ENCODE measurements around the gene FOXP2. TPM values are rescaled to one million over a fixed set of nuclear protein-coding genes. Genes with fewer than 3 reads are reported as not detected.

Gene FOXP2
- total RNA-seq, 1 donor from 2014 or later, result 5.3 TPM

DNA sequence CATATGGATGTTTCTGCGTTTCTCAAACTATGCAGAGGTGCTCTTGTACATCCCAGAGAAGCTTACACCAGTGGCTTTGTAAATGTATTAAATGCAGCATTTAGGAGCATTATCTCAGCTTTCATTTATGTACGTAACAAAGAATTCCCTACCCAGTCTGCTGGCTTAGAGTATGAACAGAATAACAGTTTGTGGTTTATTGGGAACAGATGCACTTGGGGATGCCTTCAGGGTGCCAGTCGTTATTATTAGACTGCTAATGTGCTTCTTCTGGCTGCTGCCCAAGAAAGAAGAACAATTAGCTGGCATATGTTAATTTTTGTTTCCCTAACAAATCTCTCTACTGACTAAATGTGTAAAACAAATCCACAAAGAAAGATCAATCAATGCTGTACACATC, 241.9 kb downstream of the FOXP2 start:
- Histone ChIP-seq H3K4me3 (ENCODE audit: low read depth, low read length) (no peak overlapping the region), H3K36me3 (ENCODE audit: control insufficient read depth, insufficient read depth, low read length) (no peaks in the 10 kb centered on the region), H3K27me3 (ENCODE audit: control insufficient read depth, insufficient read depth, low read length) (no peaks in the 10 kb centered on the region)
- DNase-seq (ENCODE audit: low read depth), result no peak
- FAIRE-seq, result no peak
- TF ChIP-seq CTCF (IDR thresholded peaks at IDR 0.05; ENCODE audit: insufficient read depth, low read length, severe bottlenecking), result no peak

DNA sequence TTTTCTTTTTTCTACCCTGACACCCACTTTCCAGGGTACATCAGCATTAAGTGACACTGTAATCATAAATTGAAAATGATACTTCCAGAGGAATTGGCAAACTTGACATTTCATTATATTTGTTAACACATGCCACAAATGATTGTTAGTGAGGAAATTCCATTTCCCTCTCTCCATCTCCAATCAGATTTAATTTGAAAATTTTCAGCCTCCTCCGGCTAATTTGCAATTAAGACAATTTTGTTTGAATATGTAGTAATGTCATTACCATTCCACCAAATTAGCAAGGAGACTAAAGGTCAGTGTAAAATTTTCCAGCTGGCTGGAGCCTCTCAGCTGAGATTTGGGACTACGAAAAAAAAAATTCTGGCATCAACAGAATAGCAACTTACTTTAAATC, 242.7 kb downstream of the FOXP2 start:
- Histone ChIP-seq H3K36me3 (ENCODE audit: control insufficient read depth, insufficient read depth, low read length) (no peaks in the 10 kb centered on the region), H3K4me3 (ENCODE audit: low read depth, low read length) (no peak overlapping the region), H3K27me3 (ENCODE audit: control insufficient read depth, insufficient read depth, low read length) (no peaks in the 10 kb centered on the region)
- no peak for TF ChIP-seq CTCF (IDR thresholded peaks at IDR 0.05; ENCODE audit: insufficient read depth, low read length, severe bottlenecking)
- FAIRE-seq (no peak), DNase-seq (ENCODE audit: low read depth) (no peak)

DNA sequence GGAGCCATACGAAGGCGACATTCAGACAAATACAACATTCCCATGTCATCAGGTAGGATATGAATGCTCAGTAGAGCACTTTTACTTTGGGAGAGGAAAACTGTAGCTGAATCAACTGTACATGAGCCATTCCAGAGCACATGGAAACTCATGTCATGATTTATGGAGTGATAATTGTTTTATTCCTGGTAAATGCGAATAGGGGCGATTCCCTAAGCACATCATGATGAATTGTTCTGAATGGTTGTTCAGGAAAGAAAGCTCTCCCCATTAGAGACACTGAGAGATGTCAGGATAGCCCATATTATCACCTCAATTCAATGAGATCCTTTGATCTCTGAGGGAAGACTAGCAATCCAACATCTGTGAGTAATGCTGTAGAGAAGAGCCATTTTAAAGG, 243.6 kb downstream of the FOXP2 start:
- DNase-seq (ENCODE audit: low read depth), result no peak
- H3K4me3 ChIP-seq (ENCODE audit: low read depth, low read length), result no peak overlapping the region
- FAIRE-seq, result no peak
- no peaks in the 10 kb centered on the region for H3K27me3 ChIP-seq (ENCODE audit: control insufficient read depth, insufficient read depth, low read length)
- no peak for TF ChIP-seq CTCF (IDR thresholded peaks at IDR 0.05; ENCODE audit: insufficient read depth, low read length, severe bottlenecking)
- no peaks in the 10 kb centered on the region for H3K36me3 ChIP-seq (ENCODE audit: control insufficient read depth, insufficient read depth, low read length)

- Histone ChIP-seq H3K27me3 (ENCODE audit: control insufficient read depth, insufficient read depth, low read length) (no peaks in the 10 kb centered on the region), H3K4me3 (ENCODE audit: low read depth, low read length) (no peak overlapping the region), H3K36me3 (ENCODE audit: control insufficient read depth, insufficient read depth, low read length) (no peaks in the 10 kb centered on the region)
- TF ChIP-seq CTCF (IDR thresholded peaks at IDR 0.05; ENCODE audit: insufficient read depth, low read length, severe bottlenecking), result no peak
- FAIRE-seq, result no peak
- DNase-seq (ENCODE audit: low read depth), result no peak
These were observed 245.0 kb downstream of the FOXP2 start for GRCh38 chr7:114659409-114660125.

GRCh38 chr7:114660126-114660486, 245.5 kb downstream of the FOXP2 start:
- no peak overlapping the region for H3K4me3 ChIP-seq (ENCODE audit: low read depth, low read length)
- FAIRE-seq (no peak), DNase-seq (ENCODE audit: low read depth) (no peak)
- no peak for TF ChIP-seq CTCF (IDR thresholded peaks at IDR 0.05; ENCODE audit: insufficient read depth, low read length, severe bottlenecking)
- H3K27me3 ChIP-seq (ENCODE audit: control insufficient read depth, insufficient read depth, low read length), result no peaks in the 10 kb centered on the region
- no peaks in the 10 kb centered on the region for H3K36me3 ChIP-seq (ENCODE audit: control insufficient read depth, insufficient read depth, low read length)

DNA sequence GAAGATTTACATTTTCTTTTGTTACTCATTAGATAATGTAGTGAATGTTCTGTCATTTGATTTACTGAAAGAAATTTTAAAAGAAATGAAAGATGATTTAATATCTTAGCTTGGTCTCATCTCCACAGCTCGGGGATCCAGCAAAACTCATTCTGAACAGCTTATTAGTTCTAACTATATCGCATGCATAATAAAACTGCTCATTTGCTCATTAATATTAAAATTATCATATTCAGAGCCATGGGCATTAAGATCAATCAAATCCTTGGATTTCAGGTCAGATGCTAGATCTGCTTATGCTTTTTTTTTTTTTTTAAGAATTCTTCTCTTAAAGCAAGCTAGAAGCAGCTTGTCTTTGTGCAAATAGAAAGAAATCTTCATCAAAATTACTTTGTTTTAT, 246.1 kb downstream of the FOXP2 start:
- Histone ChIP-seq H3K27me3 (ENCODE audit: control insufficient read depth, insufficient read depth, low read length) (no peaks in the 10 kb centered on the region), H3K4me3 (ENCODE audit: low read depth, low read length) (no peak overlapping the region), H3K36me3 (ENCODE audit: control insufficient read depth, insufficient read depth, low read length) (no peaks in the 10 kb centered on the region)
- no peak for TF ChIP-seq CTCF (IDR thresholded peaks at IDR 0.05; ENCODE audit: insufficient read depth, low read length, severe bottlenecking)
- FAIRE-seq (no peak), DNase-seq (ENCODE audit: low read depth) (no peak)
